Ishikawa (cell line): ENCODE measurements around the gene MAPRE3.

ENCODE experiments used
- CEBPB ChIP-seq: IDR thresholded peaks from 2 replicates; pipeline ENCODE4 v1.6.1; 2012
- CREB1 ChIP-seq: IDR thresholded peaks from 2 replicates; pipeline ENCODE4 v1.6.1; 2012; ENCODE audit warnings: low read depth
- EGR1 ChIP-seq: IDR thresholded peaks from 2 replicates; pipeline ENCODE4 v1.6.1; 2012
- EP300 ChIP-seq: IDR thresholded peaks from 2 replicates; pipeline ENCODE4 v1.6.1; 2012; ENCODE audit warnings: borderline replicate concordance
- FOXM1 ChIP-seq: IDR thresholded peaks from 2 replicates; pipeline ENCODE4 v1.6.1; 2012; ENCODE audit warnings: low read depth, borderline replicate concordance
- NFIC ChIP-seq: IDR thresholded peaks from 2 replicates; pipeline ENCODE4 v1.6.1; 2012
- RAD21 ChIP-seq: IDR thresholded peaks from 2 replicates; pipeline ENCODE4 v1.6.1; 2012; ENCODE audit warnings: low read depth
- TAF1 ChIP-seq: IDR thresholded peaks from 2 replicates; pipeline ENCODE4 v1.6.1; 2012; ENCODE audit warnings: low read depth, mild to moderate bottlenecking
- TCF12 ChIP-seq: IDR thresholded peaks from 2 replicates; pipeline ENCODE4 v1.6.1; 2012; ENCODE audit warnings: low read depth
- TEAD4 ChIP-seq: IDR thresholded peaks from 2 replicates; pipeline ENCODE4 v1.6.1; 2012
- YY1 ChIP-seq: IDR thresholded peaks from 2 replicates; pipeline ENCODE4 v1.6.1; 2012; ENCODE audit warnings: low read depth
- ZBTB7A ChIP-seq: IDR thresholded peaks from 2 replicates; pipeline ENCODE4 v1.6.1; 2012; ENCODE audit warnings: low read depth
- TF ChIP-seq, protein P1 (sequence below): IDR thresholded peaks from 2 replicates; pipeline ENCODE4 v1.6.1; 2012
- TF ChIP-seq, protein P2 (sequence below): IDR thresholded peaks from 2 replicates; pipeline ENCODE4 v1.6.1; 2012
- TF ChIP-seq, protein P3 (sequence below): IDR thresholded peaks from 2 replicates; pipeline ENCODE4 v1.6.1; 2012; ENCODE audit warnings: low read depth, mild to moderate bottlenecking

MAPRE3 gene

DNA sequence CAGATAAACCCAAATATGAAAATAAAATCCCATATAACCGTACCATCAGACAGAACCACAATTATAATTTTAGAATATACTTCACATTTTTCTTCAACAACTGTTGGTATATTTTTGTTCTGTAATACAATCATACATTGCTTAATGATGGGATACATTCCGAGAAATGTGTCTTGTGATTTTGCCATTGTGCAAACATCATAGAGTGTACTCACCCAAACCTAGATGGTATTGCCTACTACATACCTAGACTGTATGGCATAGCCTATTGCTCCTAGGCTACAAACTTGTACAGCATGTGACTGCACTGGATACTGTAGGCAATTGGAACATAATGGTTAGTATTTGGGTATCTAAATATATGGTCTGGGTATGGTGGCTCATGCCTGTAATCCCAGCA, 30.6 kb downstream of the MAPRE3 start:
- TF ChIP-seq FOXM1 (no peak), NFIC (no peak), RAD21 (no peak), TCF12 (no peak), TEAD4 (no peak), EP300 (no peak), CREB1 (no peak), YY1 (no peak)
- TF ChIP-seq, protein P1, sequence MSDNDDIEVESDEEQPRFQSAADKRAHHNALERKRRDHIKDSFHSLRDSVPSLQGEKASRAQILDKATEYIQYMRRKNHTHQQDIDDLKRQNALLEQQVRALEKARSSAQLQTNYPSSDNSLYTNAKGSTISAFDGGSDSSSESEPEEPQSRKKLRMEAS = no peak
- TF ChIP-seq, protein P2, sequence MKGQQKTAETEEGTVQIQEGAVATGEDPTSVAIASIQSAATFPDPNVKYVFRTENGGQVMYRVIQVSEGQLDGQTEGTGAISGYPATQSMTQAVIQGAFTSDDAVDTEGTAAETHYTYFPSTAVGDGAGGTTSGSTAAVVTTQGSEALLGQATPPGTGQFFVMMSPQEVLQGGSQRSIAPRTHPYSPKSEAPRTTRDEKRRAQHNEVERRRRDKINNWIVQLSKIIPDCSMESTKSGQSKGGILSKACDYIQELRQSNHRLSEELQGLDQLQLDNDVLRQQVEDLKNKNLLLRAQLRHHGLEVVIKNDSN = no peak

DNA sequence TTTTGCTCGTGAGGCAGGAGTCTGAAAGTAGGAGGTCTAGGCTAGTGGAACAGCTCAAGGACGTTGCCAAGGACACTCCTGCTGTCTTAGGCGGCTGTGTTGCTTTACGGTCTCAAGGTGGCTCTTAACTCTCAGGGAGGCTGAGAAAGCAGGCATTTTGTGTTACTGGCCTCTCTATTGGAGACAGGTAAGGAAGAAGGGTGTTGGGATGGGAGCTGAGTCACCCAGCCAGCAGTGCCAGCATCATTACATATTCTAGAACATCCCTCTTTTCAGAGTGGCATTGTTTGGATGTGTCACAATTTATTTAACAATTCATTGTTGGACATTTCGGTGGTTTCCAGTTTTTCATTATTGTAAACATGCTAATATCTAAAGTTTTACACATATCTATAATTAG, 31.5 kb downstream of the MAPRE3 start:
- TF ChIP-seq TEAD4 = no peak
- TF ChIP-seq TCF12 = no peak
- TF ChIP-seq RAD21 = no peak
- TF ChIP-seq, protein P3, sequence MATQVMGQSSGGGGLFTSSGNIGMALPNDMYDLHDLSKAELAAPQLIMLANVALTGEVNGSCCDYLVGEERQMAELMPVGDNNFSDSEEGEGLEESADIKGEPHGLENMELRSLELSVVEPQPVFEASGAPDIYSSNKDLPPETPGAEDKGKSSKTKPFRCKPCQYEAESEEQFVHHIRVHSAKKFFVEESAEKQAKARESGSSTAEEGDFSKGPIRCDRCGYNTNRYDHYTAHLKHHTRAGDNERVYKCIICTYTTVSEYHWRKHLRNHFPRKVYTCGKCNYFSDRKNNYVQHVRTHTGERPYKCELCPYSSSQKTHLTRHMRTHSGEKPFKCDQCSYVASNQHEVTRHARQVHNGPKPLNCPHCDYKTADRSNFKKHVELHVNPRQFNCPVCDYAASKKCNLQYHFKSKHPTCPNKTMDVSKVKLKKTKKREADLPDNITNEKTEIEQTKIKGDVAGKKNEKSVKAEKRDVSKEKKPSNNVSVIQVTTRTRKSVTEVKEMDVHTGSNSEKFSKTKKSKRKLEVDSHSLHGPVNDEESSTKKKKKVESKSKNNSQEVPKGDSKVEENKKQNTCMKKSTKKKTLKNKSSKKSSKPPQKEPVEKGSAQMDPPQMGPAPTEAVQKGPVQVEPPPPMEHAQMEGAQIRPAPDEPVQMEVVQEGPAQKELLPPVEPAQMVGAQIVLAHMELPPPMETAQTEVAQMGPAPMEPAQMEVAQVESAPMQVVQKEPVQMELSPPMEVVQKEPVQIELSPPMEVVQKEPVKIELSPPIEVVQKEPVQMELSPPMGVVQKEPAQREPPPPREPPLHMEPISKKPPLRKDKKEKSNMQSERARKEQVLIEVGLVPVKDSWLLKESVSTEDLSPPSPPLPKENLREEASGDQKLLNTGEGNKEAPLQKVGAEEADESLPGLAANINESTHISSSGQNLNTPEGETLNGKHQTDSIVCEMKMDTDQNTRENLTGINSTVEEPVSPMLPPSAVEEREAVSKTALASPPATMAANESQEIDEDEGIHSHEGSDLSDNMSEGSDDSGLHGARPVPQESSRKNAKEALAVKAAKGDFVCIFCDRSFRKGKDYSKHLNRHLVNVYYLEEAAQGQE = no peak
- no peak for TF ChIP-seq FOXM1
- no peak for TF ChIP-seq EGR1
- no peak for TF ChIP-seq TAF1
- TF ChIP-seq CREB1 = no peak
- no peak for TF ChIP-seq CEBPB
- no peak for TF ChIP-seq NFIC
- TF ChIP-seq EP300 = no peak
- TF ChIP-seq, protein P2 = no peak
- TF ChIP-seq ZBTB7A = no peak
- no peak for TF ChIP-seq YY1
- TF ChIP-seq, protein P1 = no peak

DNA sequence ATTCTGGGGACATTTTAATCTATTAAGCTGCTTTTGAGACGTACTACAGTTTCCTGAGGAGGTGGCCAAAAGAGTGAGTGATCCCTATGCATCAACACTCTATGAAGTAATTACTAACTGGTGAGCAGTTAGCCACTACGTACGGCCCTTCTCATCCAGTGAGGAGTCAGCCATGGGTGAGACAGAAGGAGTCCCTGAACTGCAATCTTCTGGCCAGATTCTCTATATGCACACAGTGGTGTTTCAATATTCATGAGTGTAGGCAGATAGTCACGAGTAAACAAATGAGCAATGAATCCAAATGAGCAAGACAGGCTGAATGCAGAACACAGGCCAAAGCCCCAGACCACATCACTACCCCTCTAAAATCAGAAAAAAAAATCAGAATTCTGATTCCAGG, 32.6 kb downstream of the MAPRE3 start:
- TF ChIP-seq TCF12 (no peak), CEBPB (no peak), EGR1 (no peak), TAF1 (no peak), EP300 (no peak), CREB1 (no peak), YY1 (no peak), RAD21 (no peak), TEAD4 (no peak), FOXM1 (no peak), NFIC (no peak), ZBTB7A (no peak)
- TF ChIP-seq, protein P3 = no peak
- TF ChIP-seq, protein P1 = no peak
- TF ChIP-seq, protein P2 = no peak

DNA sequence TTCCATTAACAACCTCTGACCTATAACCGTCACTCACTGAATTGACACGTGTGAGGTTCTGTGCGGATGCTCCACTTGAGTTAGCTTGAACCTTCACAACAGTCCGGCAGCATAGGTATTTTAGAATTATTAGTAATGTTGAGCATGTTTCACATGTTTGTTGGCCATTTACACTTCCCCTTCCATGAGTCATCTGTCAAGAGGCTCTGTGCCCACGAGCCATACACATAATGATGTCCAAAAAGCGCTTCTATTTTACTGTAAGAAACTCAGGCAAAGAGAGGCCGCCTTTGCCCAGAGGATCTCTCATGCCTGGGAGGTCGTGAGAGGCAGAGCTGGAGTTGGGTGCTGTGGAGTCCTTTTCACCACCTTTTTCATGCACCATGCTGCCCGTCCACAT, 33.4 kb downstream of the MAPRE3 start:
- TF ChIP-seq EP300 (no peak), TCF12 (no peak), EGR1 (no peak)

DNA sequence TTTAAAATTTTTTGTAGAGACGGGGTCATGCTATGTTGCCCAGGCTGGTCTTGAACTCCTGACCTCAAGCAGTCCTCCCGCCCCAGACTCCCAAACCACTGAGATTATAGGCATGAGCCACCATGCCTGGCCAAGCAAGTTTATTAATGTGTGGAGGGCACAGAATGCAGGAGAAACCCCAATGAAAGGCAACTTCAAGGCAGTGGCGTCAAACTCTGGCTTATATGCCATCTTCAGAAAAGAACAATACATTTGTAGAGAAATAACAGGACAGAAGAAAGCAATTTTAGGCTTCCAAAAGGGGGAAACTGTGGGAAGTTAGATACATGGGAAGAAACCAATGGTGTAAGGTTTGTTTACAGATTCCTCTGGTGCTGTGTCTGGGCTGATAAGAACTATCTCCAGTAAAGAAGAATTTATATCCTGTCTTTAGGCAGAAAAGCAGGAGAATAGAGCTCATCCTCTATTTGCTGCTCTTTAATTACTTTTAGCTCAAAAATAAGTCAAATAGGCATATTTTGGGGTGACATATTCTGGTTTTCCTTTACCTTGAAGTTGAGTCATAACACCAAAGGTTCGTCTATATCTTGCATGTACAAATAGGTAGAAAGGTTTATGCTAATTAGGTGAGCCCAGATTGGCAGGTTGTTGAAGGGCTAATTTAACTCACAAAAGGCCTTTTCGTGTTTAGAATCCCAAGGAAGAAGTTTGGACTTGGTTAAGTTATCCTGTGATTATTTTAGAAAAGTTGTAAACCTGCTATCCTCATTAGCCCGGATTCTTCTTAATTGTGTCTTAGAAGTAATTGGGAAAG, 36.4 kb downstream of the MAPRE3 start:
- TF ChIP-seq FOXM1 = no peak
- TF ChIP-seq NFIC = no peak
- TF ChIP-seq EP300 = no peak
- no peak for TF ChIP-seq RAD21
- TF ChIP-seq YY1 = no peak
- TF ChIP-seq TCF12 = no peak
- TF ChIP-seq, protein P3 = no peak
- no peak for TF ChIP-seq EGR1
- no peak for TF ChIP-seq CREB1
- TF ChIP-seq CEBPB = no peak
- no peak for TF ChIP-seq TEAD4
- no peak for TF ChIP-seq ZBTB7A
- TF ChIP-seq, protein P2 = no peak
- no peak for TF ChIP-seq TAF1
- TF ChIP-seq, protein P1 = no peak
